K562 (cell line): ENCODE measurements around the gene HNRNPDL. TPM values are rescaled to one million over a fixed set of nuclear protein-coding genes. Genes with fewer than 3 reads are reported as not detected.

Experiments
- ARID4B ChIP-seq: sonication (generic); formaldehyde crosslinking; IDR thresholded peaks from 2 replicates; pipeline ENCODE4 v1.8.0; 2022; ENCODE audit warnings: mild to moderate bottlenecking, missing genetic modification reagents
- CHD7 ChIP-seq: fragments of 200-600 bp; sonication (generic); IDR thresholded peaks from one replicate; pipeline ENCODE4 v1.6.1; 2012; ENCODE audit warnings: mild to moderate bottlenecking, low read depth, low read length, inconsistent platforms
- HDAC1 ChIP-seq, 2 experiments: fragments of 450-650 bp; IDR thresholded peaks; 2 replicates each; pipeline ENCODE4 v1.6.1; 2016 to 2017; ENCODE audit warnings: inconsistent platforms in 1 of 2, mild to moderate bottlenecking in 1 of 2, moderate library complexity in 1 of 2
- KLF13 ChIP-seq: fragments of 450-650 bp; IDR thresholded peaks from 2 replicates; pipeline ENCODE4 v1.6.1; 2016; ENCODE audit warnings: missing genetic modification characterization, low read depth, mild to moderate bottlenecking, missing compliant biosample characterization, moderate library complexity, borderline replicate concordance
- NKRF ChIP-seq: fragments of 450-650 bp; IDR thresholded peaks from 2 replicates; pipeline ENCODE4 v1.6.1; 2016; ENCODE audit warnings: borderline replicate concordance
- PKNOX1 ChIP-seq: fragments of 450-650 bp; IDR thresholded peaks from 2 replicates; pipeline ENCODE4 v1.6.1; 2016
- RB1 ChIP-seq: fragments of 450-650 bp; IDR thresholded peaks from 2 replicates; pipeline ENCODE4 v1.6.1; 2017; ENCODE audit warnings: low read depth, mild to moderate bottlenecking
- TGIF2 ChIP-seq: sonication (generic); formaldehyde crosslinking; IDR thresholded peaks from 2 replicates; pipeline ENCODE4 v1.8.1; 2022; ENCODE audit warnings: mild to moderate bottlenecking, missing genetic modification reagents, moderate library complexity
- polyA plus RNA-seq, 8 experiments: library from polyadenylated mRNA; depleted of rRNA in 4 of 8; stranded (reverse) in 5 of 8; unstranded in 3 of 8; fragments of >200 nt; fragmentation: Nextera tagmentation in 2 of 8; fragmentation: Illumina TruSeq in 1 of 8; extraction: Ambion mirVana in 2 of 8; extraction: Trizol in 1 of 8; gene quantifications; 2 replicates each; pipeline versions ENCODE4 v1.2.1 to v1.2.3, GENCODE V29; 2011 to 2014; ENCODE audit warnings: inconsistent platforms in 1 of 8, missing spikeins in 1 of 8
- total RNA-seq, 7 experiments: library from RNA; depleted of rRNA in 6 of 7; stranded (reverse); fragments of >200 nt in 6 of 7; fragmentation: Illumina TruSeq in 2 of 7; extraction: Trizol in 2 of 7; gene quantifications; 2 replicates each; pipeline versions ENCODE4 v1.2.1 to v1.2.3, GENCODE V29; 2011 to 2021; ENCODE audit warnings: low replicate concordance in 1 of 7

The HNRNPDL gene
- total and polyA plus RNA-seq, 9 of the 15 experiments (the other 6 are each of a cell fraction or from before 2014, with no cell fraction given), result 243 to 652 (median 351) TPM

GRCh38 chr4:82428526-82428968 is 1.7 kb downstream of the HNRNPDL start (continued):
- TF ChIP-seq PKNOX1 (peak; percentile 74), CHD7 (no peak), ARID4B (no peak; the same call in 1 of the 2 replicates), NKRF (0 out of 2 replicates have a peak, but pooled peaks have one; percentile 55), RB1 (no peak), KLF13 (tag) (peak; percentile 42; the same call in 1 of the 2 replicates), TGIF2 (CRISPR knock-in tag) (no peak), HDAC1 (IDR thresholded peaks at IDR 0.05) (peak in 1 of 2 experiments; percentile 91; a peak in 2 of 4 replicates)
